ENCODE data around the gene THRB. TPM values are rescaled to one million over a fixed set of nuclear protein-coding genes. Genes with fewer than 3 reads are reported as not detected.

The THRB gene
- polyA plus RNA-seq, 1 of the 3 experiments (the other 2 are of a cell fraction) = 0.02 TPM

- Histone ChIP-seq H3K36me3 (replicated peaks in 1 of 2; ENCODE audit: control insufficient read depth in 1 of 2, insufficient read depth in 2 of 2, low read length in 1 of 2) (no peaks in the 10 kb centered on the region), H3K27me3 (ENCODE audit: insufficient read depth) (no peaks in the 10 kb centered on the region), H3K79me2 (ENCODE audit: insufficient read depth) (no peaks in the 10 kb centered on the region), H3K4me2 (no peak overlapping the region), H3K9ac (no peak overlapping the region), H3K27ac (ENCODE audit: low read depth in 2 of 2, low read length in 1 of 2) (no peak overlapping the region), H3K4me3 (ENCODE audit: low read depth in 2 of 2, low read length in 1 of 2) (no peak overlapping the region), H3F3A (replicated peaks; ENCODE audit: insufficient read depth) (peaks cover 3% of the 10 kb centered on the region), H3K9me3 (no peaks in the 10 kb centered on the region), H2AFZ (ENCODE audit: low read depth) (no peak overlapping the region), H3K9me2 (no peaks in the 10 kb centered on the region), H3K4me1 (ENCODE audit: control insufficient read depth in 1 of 2, insufficient read depth in 2 of 2, low read depth in 1 of 2, low read length in 1 of 2) (no peaks in the 10 kb centered on the region), H4K20me1 (ENCODE audit: insufficient read depth) (no peaks in the 10 kb centered on the region)
- DNase-seq = no peak
- TF ChIP-seq NRF1 (IDR thresholded peaks at IDR 0.05; ENCODE audit: low read depth, low read length) (no peak), RFX5 (IDR thresholded peaks at IDR 0.05; ENCODE audit: low read length) (no peak), EZH2phosphoT487 (IDR thresholded peaks at IDR 0.05; ENCODE audit: borderline replicate concordance, low read depth) (no peak), FOXM1 (IDR thresholded peaks at IDR 0.05; ENCODE audit: low read depth) (no peak), ELF1 (IDR thresholded peaks at IDR 0.05) (no peak), GATA2 (CRISPR knock-in tag; IDR thresholded peaks at IDR 0.05) (no peak), RCOR1 (IDR thresholded peaks at IDR 0.05; ENCODE audit: low read length) (no peak), NFIC (IDR thresholded peaks at IDR 0.05; ENCODE audit: borderline replicate concordance) (no peak), FOSL2 (IDR thresholded peaks at IDR 0.05; ENCODE audit: borderline replicate concordance, low read depth) (no peak), YY1 (IDR thresholded peaks at IDR 0.05; ENCODE audit: low read depth) (no peak), TCF12 (IDR thresholded peaks at IDR 0.05) (no peak), TAF1 (IDR thresholded peaks at IDR 0.05; ENCODE audit: borderline replicate concordance, low read depth, low read length) (no peak), MEF2A (IDR thresholded peaks at IDR 0.05; ENCODE audit: borderline replicate concordance, low read depth) (no peak), MXI1 (IDR thresholded peaks at IDR 0.05; ENCODE audit: low read depth, low read length) (no peak), ZBTB33 (IDR thresholded peaks at IDR 0.05; ENCODE audit: borderline replicate concordance, low read depth) (no peak), JUND (IDR thresholded peaks at IDR 0.05) (no peak), SIN3A (IDR thresholded peaks at IDR 0.05; ENCODE audit: borderline replicate concordance, low read depth, low read length) (no peak)
- TF ChIP-seq, protein P1, sequence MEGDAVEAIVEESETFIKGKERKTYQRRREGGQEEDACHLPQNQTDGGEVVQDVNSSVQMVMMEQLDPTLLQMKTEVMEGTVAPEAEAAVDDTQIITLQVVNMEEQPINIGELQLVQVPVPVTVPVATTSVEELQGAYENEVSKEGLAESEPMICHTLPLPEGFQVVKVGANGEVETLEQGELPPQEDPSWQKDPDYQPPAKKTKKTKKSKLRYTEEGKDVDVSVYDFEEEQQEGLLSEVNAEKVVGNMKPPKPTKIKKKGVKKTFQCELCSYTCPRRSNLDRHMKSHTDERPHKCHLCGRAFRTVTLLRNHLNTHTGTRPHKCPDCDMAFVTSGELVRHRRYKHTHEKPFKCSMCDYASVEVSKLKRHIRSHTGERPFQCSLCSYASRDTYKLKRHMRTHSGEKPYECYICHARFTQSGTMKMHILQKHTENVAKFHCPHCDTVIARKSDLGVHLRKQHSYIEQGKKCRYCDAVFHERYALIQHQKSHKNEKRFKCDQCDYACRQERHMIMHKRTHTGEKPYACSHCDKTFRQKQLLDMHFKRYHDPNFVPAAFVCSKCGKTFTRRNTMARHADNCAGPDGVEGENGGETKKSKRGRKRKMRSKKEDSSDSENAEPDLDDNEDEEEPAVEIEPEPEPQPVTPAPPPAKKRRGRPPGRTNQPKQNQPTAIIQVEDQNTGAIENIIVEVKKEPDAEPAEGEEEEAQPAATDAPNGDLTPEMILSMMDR (IDR thresholded peaks at IDR 0.05) = no peak
- TF ChIP-seq, protein P2, sequence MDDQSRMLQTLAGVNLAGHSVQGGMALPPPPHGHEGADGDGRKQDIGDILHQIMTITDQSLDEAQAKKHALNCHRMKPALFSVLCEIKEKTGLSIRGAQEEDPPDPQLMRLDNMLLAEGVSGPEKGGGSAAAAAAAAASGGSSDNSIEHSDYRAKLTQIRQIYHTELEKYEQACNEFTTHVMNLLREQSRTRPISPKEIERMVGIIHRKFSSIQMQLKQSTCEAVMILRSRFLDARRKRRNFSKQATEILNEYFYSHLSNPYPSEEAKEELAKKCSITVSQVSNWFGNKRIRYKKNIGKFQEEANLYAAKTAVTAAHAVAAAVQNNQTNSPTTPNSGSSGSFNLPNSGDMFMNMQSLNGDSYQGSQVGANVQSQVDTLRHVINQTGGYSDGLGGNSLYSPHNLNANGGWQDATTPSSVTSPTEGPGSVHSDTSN (IDR thresholded peaks at IDR 0.05) = no peak
- TF ChIP-seq, protein P3, sequence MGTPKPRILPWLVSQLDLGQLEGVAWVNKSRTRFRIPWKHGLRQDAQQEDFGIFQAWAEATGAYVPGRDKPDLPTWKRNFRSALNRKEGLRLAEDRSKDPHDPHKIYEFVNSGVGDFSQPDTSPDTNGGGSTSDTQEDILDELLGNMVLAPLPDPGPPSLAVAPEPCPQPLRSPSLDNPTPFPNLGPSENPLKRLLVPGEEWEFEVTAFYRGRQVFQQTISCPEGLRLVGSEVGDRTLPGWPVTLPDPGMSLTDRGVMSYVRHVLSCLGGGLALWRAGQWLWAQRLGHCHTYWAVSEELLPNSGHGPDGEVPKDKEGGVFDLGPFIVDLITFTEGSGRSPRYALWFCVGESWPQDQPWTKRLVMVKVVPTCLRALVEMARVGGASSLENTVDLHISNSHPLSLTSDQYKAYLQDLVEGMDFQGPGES (IDR thresholded peaks at IDR 0.05; ENCODE audit: low read depth, low read length) = no peak
- POLR2A ChIA-PET = no interaction called here
- CTCF ChIA-PET = no interaction called here
- 13% methylated on average over 1 of the region's 1 CpG for WGBS (ENCODE audit: low lambda C conversion rate)
Observed at GRCh38 chr3:24318677-24319287, 175.9 kb downstream of the THRB start.
